ENCODE data around the gene CLCN7. TPM values are rescaled to one million over a fixed set of nuclear protein-coding genes. Genes with fewer than 3 reads are reported as not detected.

Gene CLCN7
- total RNA-seq, 1 donor from 2014 or later = 99.1 TPM

DNA sequence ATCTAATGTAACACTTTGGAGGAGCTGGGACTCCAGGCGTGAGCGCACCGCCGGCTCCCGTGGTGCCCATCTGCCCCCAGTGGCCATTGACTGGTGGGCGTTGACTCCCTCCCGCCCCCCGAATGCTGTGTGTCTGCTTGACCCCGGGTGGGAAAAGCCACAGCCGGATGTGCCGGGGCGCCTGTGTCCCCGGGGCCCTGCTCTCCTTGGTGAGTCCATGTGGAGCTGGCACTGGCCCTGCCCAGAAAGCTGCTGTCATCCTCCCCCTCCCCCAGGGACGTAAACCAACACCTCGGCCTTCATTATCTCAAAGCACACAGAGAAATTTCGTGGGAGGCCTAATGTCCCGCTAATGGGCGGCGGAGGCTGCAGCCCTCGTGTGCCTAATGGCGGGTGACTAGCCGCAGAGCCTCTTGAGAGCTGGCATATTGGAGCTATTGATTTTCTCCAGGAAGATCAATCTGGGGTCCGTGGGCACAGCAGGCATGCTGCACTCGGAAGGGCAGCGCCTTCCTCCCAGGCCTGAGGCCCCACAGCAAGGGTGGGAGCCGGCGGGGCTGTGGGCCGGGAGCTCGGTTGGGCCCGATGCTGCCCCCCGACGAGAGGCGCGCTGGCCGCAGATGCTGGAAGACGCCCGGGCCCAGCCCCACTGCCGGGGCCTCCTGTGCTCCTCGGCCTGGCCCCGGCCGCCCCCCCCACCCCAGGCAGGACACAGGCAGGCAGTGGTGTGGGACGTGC is 47.9 kb downstream of the CLCN7 start:
- Mint-ChIP-seq H3K4me1 (ENCODE audit: unreplicated experiment) (no peaks in the 10 kb centered on the region), H3K27me3 (ENCODE audit: unreplicated experiment) (peaks cover 4% of the 10 kb centered on the region), H3K36me3 (ENCODE audit: low read depth, unreplicated experiment) (no peaks in the 10 kb centered on the region), H3K27ac (ENCODE audit: unreplicated experiment) (no peak overlapping the region), H3K4me3 (ENCODE audit: unreplicated experiment) (no peak overlapping the region), H3K9me3 (ENCODE audit: unreplicated experiment) (no peaks in the 10 kb centered on the region)
- no peak for DNase-seq (ENCODE audit: low spot score)
- TF ChIP-seq, protein P1, sequence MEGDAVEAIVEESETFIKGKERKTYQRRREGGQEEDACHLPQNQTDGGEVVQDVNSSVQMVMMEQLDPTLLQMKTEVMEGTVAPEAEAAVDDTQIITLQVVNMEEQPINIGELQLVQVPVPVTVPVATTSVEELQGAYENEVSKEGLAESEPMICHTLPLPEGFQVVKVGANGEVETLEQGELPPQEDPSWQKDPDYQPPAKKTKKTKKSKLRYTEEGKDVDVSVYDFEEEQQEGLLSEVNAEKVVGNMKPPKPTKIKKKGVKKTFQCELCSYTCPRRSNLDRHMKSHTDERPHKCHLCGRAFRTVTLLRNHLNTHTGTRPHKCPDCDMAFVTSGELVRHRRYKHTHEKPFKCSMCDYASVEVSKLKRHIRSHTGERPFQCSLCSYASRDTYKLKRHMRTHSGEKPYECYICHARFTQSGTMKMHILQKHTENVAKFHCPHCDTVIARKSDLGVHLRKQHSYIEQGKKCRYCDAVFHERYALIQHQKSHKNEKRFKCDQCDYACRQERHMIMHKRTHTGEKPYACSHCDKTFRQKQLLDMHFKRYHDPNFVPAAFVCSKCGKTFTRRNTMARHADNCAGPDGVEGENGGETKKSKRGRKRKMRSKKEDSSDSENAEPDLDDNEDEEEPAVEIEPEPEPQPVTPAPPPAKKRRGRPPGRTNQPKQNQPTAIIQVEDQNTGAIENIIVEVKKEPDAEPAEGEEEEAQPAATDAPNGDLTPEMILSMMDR (IDR thresholded peaks at IDR 0.05; ENCODE audit: unreplicated experiment) = no peak

DNA sequence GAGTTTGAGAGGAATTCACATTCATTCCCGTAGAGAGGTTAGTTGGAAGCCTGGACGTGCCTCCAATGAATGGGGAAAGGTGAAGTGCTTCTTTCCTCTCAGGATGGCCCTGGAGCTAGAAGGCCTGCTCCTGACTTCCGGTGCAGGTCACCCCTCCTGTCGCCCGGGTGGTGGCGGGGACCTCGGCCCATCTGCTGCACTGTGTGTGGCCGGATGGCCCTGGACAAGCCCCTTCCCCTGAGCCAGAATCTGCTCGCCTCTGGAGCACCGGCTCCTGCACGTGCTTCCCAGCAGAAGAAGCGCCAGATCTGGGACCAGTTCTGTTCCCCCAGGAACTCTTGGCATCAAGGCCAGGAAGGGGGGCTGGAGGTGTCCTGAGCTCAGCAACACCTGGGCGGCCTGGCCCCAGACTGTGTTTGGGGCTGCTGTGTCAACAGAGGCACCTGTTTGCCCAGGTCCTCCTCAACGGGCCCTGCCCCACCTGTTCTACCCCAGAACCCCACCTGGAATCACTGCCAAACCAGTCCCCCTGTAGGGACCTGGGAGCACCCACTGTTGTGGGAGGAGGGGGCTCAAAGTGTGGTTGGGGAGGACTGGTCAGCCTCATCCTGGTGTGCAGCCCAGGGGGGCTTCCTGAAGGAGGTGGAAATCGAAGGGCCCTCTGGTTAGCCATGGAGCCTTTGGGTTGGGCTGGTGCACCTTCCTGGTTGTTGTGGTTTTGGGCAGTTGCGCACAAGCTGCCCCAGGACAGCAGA is 49.0 kb downstream of the CLCN7 start:
- Mint-ChIP-seq H3K27me3 (ENCODE audit: unreplicated experiment) (peaks cover 6% of the 10 kb centered on the region), H3K27ac (ENCODE audit: unreplicated experiment) (no peak overlapping the region), H3K9me3 (ENCODE audit: unreplicated experiment) (no peaks in the 10 kb centered on the region), H3K4me1 (ENCODE audit: unreplicated experiment) (no peaks in the 10 kb centered on the region), H3K36me3 (ENCODE audit: low read depth, unreplicated experiment) (no peaks in the 10 kb centered on the region), H3K4me3 (ENCODE audit: unreplicated experiment) (no peak overlapping the region)
- DNase-seq (ENCODE audit: low spot score) = no peak
- TF ChIP-seq, protein P1 (IDR thresholded peaks at IDR 0.05; ENCODE audit: unreplicated experiment) = no peak

DNA sequence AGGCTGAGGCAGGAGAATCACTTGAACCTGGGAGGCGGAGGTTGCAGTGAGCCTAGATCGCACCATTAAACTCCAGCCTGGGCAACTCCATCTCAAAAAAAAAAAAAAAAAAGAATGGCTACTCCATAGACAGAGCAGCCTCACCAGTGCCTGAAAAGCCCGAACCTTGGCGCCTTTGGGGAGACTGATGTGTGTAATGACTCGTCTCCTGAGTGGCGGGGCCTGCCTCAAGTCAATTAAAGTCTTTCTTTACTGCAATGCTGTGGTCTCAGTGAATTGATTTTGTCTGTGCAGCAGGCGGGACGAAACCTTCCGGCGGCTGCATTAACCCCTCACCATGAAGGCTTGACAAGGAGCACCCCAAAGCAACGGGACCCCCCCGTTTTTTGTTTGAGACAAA is 50.8 kb downstream of the CLCN7 start:
- DNase-seq (ENCODE audit: low spot score) = no peak
- no peaks in the 10 kb centered on the region for H3K4me1 Mint-ChIP-seq (ENCODE audit: unreplicated experiment)
- H3K36me3 Mint-ChIP-seq (ENCODE audit: low read depth, unreplicated experiment) = no peaks in the 10 kb centered on the region
- H3K27me3 Mint-ChIP-seq (ENCODE audit: unreplicated experiment) = peaks cover 4% of the 10 kb centered on the region
- no peak overlapping the region for H3K27ac Mint-ChIP-seq (ENCODE audit: unreplicated experiment)
- TF ChIP-seq, protein P1 (IDR thresholded peaks at IDR 0.05; ENCODE audit: unreplicated experiment) = no peak
- H3K4me3 Mint-ChIP-seq (ENCODE audit: unreplicated experiment) = no peak overlapping the region
- no peaks in the 10 kb centered on the region for H3K9me3 Mint-ChIP-seq (ENCODE audit: unreplicated experiment)

DNA sequence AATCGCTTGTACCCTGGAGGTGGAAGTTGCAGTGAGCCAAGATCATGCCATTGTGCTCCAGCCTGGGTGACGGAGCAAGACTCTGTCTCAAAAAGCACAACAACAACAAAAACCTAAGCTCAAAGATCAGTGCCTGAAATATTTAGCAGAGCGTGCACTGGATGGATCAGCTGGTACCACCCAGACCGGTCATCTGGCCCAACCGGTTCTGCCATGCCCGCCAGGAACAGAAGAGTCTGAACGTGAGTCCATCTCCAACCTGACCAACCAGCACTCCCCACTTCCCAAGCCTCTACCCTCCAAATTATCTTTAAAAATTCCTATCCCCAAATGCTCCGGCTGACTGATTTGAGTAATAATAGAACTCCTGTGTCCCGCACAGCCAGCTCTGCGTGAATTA is 52.8 kb downstream of the CLCN7 start:
- Mint-ChIP-seq H3K27ac (ENCODE audit: unreplicated experiment) (no peak overlapping the region), H3K4me1 (ENCODE audit: unreplicated experiment) (no peaks in the 10 kb centered on the region), H3K9me3 (ENCODE audit: unreplicated experiment) (no peaks in the 10 kb centered on the region), H3K27me3 (ENCODE audit: unreplicated experiment) (peaks cover 4% of the 10 kb centered on the region), H3K36me3 (ENCODE audit: low read depth, unreplicated experiment) (no peaks in the 10 kb centered on the region), H3K4me3 (ENCODE audit: unreplicated experiment) (peak overlapping the region; percentile 78)
- DNase-seq (ENCODE audit: low spot score) = no peak
- TF ChIP-seq, protein P1 (IDR thresholded peaks at IDR 0.05; ENCODE audit: unreplicated experiment) = no peak

DNA sequence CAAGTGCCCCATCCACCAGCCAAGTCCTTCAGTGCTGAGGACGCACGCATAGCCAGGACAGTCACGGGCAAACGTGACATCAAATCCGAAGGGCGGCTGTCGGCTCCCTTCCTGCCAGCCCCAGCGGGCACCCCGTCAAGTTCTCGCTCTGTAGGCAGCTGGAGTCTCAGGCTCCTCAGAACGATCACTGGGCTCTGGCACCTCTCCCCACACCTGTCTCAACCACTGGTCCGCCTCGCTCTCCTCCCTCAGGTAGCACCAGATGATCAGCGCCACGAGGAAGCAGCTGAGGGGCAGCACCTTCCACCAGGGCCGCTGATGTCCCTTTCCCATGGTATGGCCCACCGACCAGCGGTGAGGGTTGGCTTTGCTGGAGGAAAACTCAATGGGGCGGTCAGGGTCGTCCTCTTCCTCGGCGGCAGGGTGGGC is 54.7 kb downstream of the CLCN7 start:
- no peaks in the 10 kb centered on the region for H3K36me3 Mint-ChIP-seq (ENCODE audit: low read depth, unreplicated experiment)
- TF ChIP-seq, protein P1 (IDR thresholded peaks at IDR 0.05; ENCODE audit: unreplicated experiment) = no peak
- H3K4me1 Mint-ChIP-seq (ENCODE audit: unreplicated experiment) = peaks cover 2% of the 10 kb centered on the region
- peak overlapping the region; percentile 75 for H3K27ac Mint-ChIP-seq (ENCODE audit: unreplicated experiment)
- peaks cover 4% of the 10 kb centered on the region for H3K27me3 Mint-ChIP-seq (ENCODE audit: unreplicated experiment)
- no peaks in the 10 kb centered on the region for H3K9me3 Mint-ChIP-seq (ENCODE audit: unreplicated experiment)
- DNase-seq (ENCODE audit: low spot score) = no peak
- H3K4me3 Mint-ChIP-seq (ENCODE audit: unreplicated experiment) = peak overlapping the region; percentile 94

All from endothelial cell (in vitro differentiated cells).